T-helper 1 cell (primary cell): ENCODE results near the gene KRTAP4-11.
"Not testable (repeated sequence)": the region's sequence is repeated elsewhere in the genome, so short reads cannot be mapped to it uniquely, and the experiment has no call there.

Source experiments
- DNase-seq, 5 donors: peaks; one replicate each; pipeline ENCODE4 v3.0.0-alpha.2; 2012 to 2020

KRTAP4-11 gene

DNA sequence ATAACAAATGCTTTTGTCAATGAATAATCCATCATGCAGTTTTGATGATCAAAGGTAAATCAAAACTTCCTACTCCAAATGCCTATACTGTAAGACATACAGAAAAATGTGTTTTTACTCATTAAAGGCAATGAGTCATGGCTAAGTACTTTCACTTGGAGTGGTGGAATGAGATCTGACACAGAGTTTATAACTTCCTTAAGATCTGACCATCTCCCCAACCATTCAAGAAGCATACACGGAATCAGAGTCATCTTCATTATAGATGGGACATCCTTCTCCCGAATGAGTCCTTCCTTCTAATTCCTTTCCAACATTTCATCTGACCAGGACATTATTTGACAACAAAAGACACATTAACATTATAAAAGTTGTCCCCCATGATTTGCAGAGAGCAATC lies 34.7 kb downstream of the KRTAP4-11 start:
- DNase-seq, result not testable (repeated sequence)

DNA sequence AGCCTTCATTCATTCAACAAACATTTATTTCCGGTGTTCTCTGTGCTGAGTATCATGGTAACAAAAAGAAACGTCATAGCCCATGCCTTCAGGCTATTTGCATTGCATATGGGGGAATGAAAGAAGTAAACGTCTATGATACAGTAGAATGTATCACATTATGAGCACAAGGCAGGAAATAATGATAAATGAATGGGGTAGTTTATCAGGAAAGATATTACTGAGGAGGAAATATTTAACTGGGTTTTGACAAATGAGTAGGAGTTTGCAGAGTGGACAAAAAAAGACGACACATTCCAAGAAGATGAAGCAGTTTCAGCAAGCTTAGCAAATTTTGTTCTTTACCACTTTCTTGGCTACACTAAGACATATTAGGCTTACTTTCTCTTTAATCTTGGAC lies 35.5 kb downstream of the KRTAP4-11 start:
- DNase-seq, result no peak

DNA sequence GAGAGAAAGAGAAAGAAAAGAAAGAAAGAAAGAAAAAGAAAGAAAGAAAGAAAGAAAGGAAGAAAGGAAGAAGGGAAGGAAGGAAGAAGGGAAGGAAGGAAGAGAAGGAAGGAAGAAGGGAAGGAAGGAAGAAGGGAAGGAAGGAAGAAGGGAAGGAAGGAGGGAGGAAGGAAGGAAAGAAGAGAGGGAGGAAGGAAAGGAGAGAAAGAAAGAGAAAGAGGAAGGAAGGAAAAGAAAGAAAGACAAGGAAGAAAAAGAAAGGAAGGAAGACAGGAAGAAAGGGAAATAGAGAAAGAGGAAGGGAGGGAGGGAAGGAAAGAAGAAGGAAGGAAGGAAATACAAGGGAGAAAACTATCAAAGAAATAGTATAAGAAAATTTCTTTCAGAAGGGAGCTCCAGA lies 41.4 kb downstream of the KRTAP4-11 start:
- no peak for DNase-seq

DNA sequence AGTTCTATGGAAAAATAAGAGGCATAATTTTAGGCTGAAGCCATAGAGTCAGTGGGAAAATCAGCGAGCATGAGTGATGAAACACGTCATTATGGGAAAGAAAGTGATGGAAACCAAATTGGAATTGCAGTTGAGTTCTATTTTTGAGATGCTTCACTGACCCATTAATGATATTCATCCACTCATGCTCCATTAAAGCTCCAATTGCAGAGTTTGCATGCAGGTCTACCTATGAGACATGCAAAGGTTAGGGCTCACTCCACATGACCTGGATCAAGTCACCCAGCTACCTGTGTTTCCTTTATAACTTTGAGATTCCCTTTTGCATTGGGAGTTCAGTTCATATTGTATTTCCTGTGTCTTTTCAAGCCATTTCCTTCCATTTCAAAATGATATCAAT lies 44.5 kb downstream of the KRTAP4-11 start:
- no peak for DNase-seq

DNA sequence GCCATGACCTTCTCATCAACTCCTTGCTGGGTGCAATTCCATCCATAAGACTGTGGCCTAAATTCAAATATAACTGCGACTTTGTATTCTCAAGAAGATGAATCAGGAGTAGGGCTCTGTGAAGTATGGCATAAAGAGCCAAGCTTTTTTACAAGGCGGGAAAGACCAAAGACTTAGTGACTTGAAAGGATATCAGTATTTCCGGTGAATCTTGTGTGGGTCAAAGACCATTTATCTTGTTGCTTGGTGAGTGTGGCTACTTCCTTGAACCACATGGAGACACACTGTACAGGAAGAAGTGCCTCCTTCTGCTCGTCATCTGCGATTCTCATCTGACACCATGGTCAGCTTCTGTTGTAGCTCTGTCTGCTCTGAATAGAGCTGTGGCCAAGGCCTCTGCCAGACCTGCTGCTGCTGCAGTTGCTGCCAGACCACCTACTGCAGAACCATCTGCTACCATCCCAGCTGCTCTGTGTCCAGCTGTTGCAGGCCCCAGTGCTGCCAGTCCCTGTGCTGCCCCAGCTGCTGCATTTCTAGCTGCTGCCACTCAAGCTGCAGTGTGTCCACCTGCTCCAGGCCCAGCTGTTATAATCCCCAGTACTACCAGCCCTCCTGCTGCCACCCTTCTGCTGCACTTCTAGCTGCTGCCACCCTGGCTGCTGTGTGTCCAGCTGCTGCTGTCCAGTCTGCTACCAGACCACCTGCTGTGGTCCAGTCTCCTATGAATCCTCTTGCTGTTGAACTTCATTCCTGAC lies 46.4 kb downstream of the KRTAP4-11 start:
- DNase-seq, result no peak

DNA sequence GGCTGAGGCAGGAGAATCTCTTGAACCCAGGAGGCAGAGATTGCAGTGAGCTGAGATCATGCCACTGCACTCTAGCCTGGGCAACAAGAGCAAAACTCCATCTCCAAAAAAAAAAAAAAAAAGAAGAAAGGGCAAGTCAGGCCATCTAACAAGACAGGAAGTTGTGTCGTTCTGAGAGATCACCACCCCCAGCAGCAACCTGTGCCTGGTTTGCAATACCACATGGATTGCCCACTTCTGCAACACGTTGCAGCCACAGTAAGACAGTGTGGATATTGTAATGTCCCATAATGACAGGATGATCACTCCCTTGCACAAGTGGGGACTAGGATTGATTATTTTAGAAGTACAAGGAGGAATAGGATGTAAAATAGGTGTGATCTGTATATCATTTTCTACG lies 49.1 kb downstream of the KRTAP4-11 start:
- no peak for DNase-seq

DNA sequence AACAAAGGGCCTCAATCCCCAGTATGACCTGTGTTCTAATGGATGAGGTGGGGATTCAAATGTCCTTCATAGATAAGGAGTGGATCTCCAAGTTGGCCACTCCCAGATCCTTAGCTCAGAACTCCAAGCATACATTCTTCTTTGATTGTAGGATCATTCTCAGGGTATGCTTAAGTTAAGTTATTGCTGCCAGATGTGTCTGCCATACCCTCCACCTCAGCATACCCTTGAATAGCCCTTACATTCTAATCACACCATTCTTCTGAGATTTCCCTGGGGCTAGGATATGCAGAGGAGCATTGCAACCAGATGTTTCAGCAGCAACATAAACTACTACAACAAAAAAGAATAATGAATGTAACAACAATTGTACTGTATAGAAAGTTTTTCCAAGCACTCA lies 50.9 kb downstream of the KRTAP4-11 start:
- no peak for DNase-seq
